ENCODE data around the gene TEF. TPM values are rescaled to one million over a fixed set of nuclear protein-coding genes. Genes with fewer than 3 reads are reported as not detected.
"Not testable (repeated sequence)": the region's sequence is repeated elsewhere in the genome, so short reads cannot be mapped to it uniquely, and the experiment has no call there.

The TEF gene
- polyA plus RNA-seq, 1 donor = 5.6 TPM

GRCh38 chr22:41401781-41402648, 20.3 kb downstream of the TEF start:
- Histone ChIP-seq H3K27me3 (ENCODE audit: control insufficient read depth, insufficient read depth, low read length) (no peaks in the 10 kb centered on the region), H3K27ac (ENCODE audit: low read length) (no peak overlapping the region), H3K36me3 (ENCODE audit: control insufficient read depth, insufficient read depth, low read length) (peaks cover 6% of the 10 kb centered on the region), H3K9me3 (ENCODE audit: control insufficient read depth, low read depth, low read length) (no peaks in the 10 kb centered on the region), H3K4me3 (ENCODE audit: low read length) (no peak overlapping the region), H3K4me1 (ENCODE audit: control insufficient read depth, insufficient read depth, low read length) (peaks cover 16% of the 10 kb centered on the region)
- DNase-seq = peak; percentile 39 to 40
- 80% methylated on average over 1 of the region's 16 CpGs for WGBS (ENCODE audit: insufficient coverage, low lambda C conversion rate)

- not testable (repeated sequence) for H3K4me3 ChIP-seq (ENCODE audit: low read length); H3K9me3 ChIP-seq (ENCODE audit: control insufficient read depth, low read depth, low read length); H3K36me3 ChIP-seq (ENCODE audit: control insufficient read depth, insufficient read depth, low read length); H3K4me1 ChIP-seq (ENCODE audit: control insufficient read depth, insufficient read depth, low read length); H3K27me3 ChIP-seq (ENCODE audit: control insufficient read depth, insufficient read depth, low read length); DNase-seq; H3K27ac ChIP-seq (ENCODE audit: low read length)
- WGBS (ENCODE audit: insufficient coverage, low lambda C conversion rate) = no CpG with 5 or more reads among the region's 14 CpGs
These were observed 21.1 kb downstream of the TEF start for GRCh38 chr22:41402851-41403250.

GRCh38 chr22:41403532-41404318, 22.0 kb downstream of the TEF start:
- no CpG with 5 or more reads among the region's 18 CpGs for WGBS (ENCODE audit: insufficient coverage, low lambda C conversion rate)
- Histone ChIP-seq H3K9me3 (ENCODE audit: control insufficient read depth, low read depth, low read length) (no peaks in the 10 kb centered on the region), H3K4me3 (ENCODE audit: low read length) (no peak overlapping the region), H3K27me3 (ENCODE audit: control insufficient read depth, insufficient read depth, low read length) (no peaks in the 10 kb centered on the region), H3K36me3 (ENCODE audit: control insufficient read depth, insufficient read depth, low read length) (no peaks in the 10 kb centered on the region), H3K4me1 (ENCODE audit: control insufficient read depth, insufficient read depth, low read length) (peaks cover 10% of the 10 kb centered on the region), H3K27ac (ENCODE audit: low read length) (no peak overlapping the region)
- DNase-seq = peak; percentile 77 to 86

- no peak for DNase-seq
- Histone ChIP-seq H3K9me3 (ENCODE audit: control insufficient read depth, low read depth, low read length) (no peaks in the 10 kb centered on the region), H3K27me3 (ENCODE audit: control insufficient read depth, insufficient read depth, low read length) (no peaks in the 10 kb centered on the region), H3K27ac (ENCODE audit: low read length) (no peak overlapping the region), H3K4me1 (ENCODE audit: control insufficient read depth, insufficient read depth, low read length) (peaks cover 10% of the 10 kb centered on the region), H3K36me3 (ENCODE audit: control insufficient read depth, insufficient read depth, low read length) (no peaks in the 10 kb centered on the region), H3K4me3 (ENCODE audit: low read length) (no peak overlapping the region)
- no CpG with 5 or more reads among the region's 8 CpGs for whole genome bisulfite sequencing (ENCODE audit: insufficient coverage, low lambda C conversion rate)
These were observed 23.8 kb downstream of the TEF start for GRCh38 chr22:41405588-41405987.

- H3K27me3 ChIP-seq (ENCODE audit: control insufficient read depth, insufficient read depth, low read length) = no peaks in the 10 kb centered on the region
- no peak overlapping the region for H3K4me3 ChIP-seq (ENCODE audit: low read length)
- DNase-seq = no peak
- no peaks in the 10 kb centered on the region for H3K36me3 ChIP-seq (ENCODE audit: control insufficient read depth, insufficient read depth, low read length)
- peaks cover 10% of the 10 kb centered on the region for H3K4me1 ChIP-seq (ENCODE audit: control insufficient read depth, insufficient read depth, low read length)
- no peak overlapping the region for H3K27ac ChIP-seq (ENCODE audit: low read length)
- no peaks in the 10 kb centered on the region for H3K9me3 ChIP-seq (ENCODE audit: control insufficient read depth, low read depth, low read length)
These were observed 24.7 kb downstream of the TEF start for GRCh38 chr22:41406410-41406809.

- Histone ChIP-seq H3K27me3 (ENCODE audit: control insufficient read depth, insufficient read depth, low read length) (no peaks in the 10 kb centered on the region), H3K4me3 (ENCODE audit: low read length) (no peak overlapping the region), H3K36me3 (ENCODE audit: control insufficient read depth, insufficient read depth, low read length) (no peaks in the 10 kb centered on the region), H3K27ac (ENCODE audit: low read length) (no peak overlapping the region), H3K4me1 (ENCODE audit: control insufficient read depth, insufficient read depth, low read length) (peaks cover 2% of the 10 kb centered on the region), H3K9me3 (ENCODE audit: control insufficient read depth, low read depth, low read length) (no peaks in the 10 kb centered on the region)
- DNase-seq = no peak
- WGBS (ENCODE audit: insufficient coverage, low lambda C conversion rate) = no CpG with 5 or more reads among the region's 3 CpGs
These were observed 25.7 kb downstream of the TEF start for GRCh38 chr22:41407433-41407832.

GRCh38 chr22:41408665-41409064, 26.9 kb downstream of the TEF start:
- Histone ChIP-seq H3K27ac (ENCODE audit: low read length) (no peak overlapping the region), H3K27me3 (ENCODE audit: control insufficient read depth, insufficient read depth, low read length) (no peaks in the 10 kb centered on the region), H3K9me3 (ENCODE audit: control insufficient read depth, low read depth, low read length) (no peaks in the 10 kb centered on the region), H3K4me3 (ENCODE audit: low read length) (no peak overlapping the region), H3K4me1 (ENCODE audit: control insufficient read depth, insufficient read depth, low read length) (peaks cover 5% of the 10 kb centered on the region), H3K36me3 (ENCODE audit: control insufficient read depth, insufficient read depth, low read length) (no peaks in the 10 kb centered on the region)
- DNase-seq = no peak
- no CpG with 5 or more reads among the region's 8 CpGs for WGBS (ENCODE audit: insufficient coverage, low lambda C conversion rate)

GRCh38 chr22:41410311-41410751, 28.6 kb downstream of the TEF start:
- Histone ChIP-seq H3K36me3 (ENCODE audit: control insufficient read depth, insufficient read depth, low read length) (no peaks in the 10 kb centered on the region), H3K9me3 (ENCODE audit: control insufficient read depth, low read depth, low read length) (no peaks in the 10 kb centered on the region), H3K27me3 (ENCODE audit: control insufficient read depth, insufficient read depth, low read length) (no peaks in the 10 kb centered on the region), H3K4me3 (ENCODE audit: low read length) (no peak overlapping the region), H3K27ac (ENCODE audit: low read length) (no peak overlapping the region), H3K4me1 (ENCODE audit: control insufficient read depth, insufficient read depth, low read length) (peaks cover 16% of the 10 kb centered on the region)
- DNase-seq = no peak
- WGBS (ENCODE audit: insufficient coverage, low lambda C conversion rate) = no CpG with 5 or more reads among the region's 7 CpGs

GRCh38 chr22:41411021-41411851, 29.5 kb downstream of the TEF start:
- peaks cover 19% of the 10 kb centered on the region for H3K4me1 ChIP-seq (ENCODE audit: control insufficient read depth, insufficient read depth, low read length)
- WGBS (ENCODE audit: insufficient coverage, low lambda C conversion rate) = no CpG with 5 or more reads among the region's 11 CpGs

GRCh38 chr22:41415554-41415953, 33.8 kb downstream of the TEF start:
- no peak overlapping the region for H3K4me3 ChIP-seq (ENCODE audit: low read length)
- H3K9me3 ChIP-seq (ENCODE audit: control insufficient read depth, low read depth, low read length) = no peaks in the 10 kb centered on the region
- no peak for DNase-seq
- H3K36me3 ChIP-seq (ENCODE audit: control insufficient read depth, insufficient read depth, low read length) = no peaks in the 10 kb centered on the region
- WGBS (ENCODE audit: insufficient coverage, low lambda C conversion rate) = no CpG with 5 or more reads among the region's 4 CpGs
- no peak overlapping the region for H3K27ac ChIP-seq (ENCODE audit: low read length)
- peaks cover 19% of the 10 kb centered on the region for H3K4me1 ChIP-seq (ENCODE audit: control insufficient read depth, insufficient read depth, low read length)
- H3K27me3 ChIP-seq (ENCODE audit: control insufficient read depth, insufficient read depth, low read length) = no peaks in the 10 kb centered on the region

More at GRCh38 chr22:41411021-41411851, 29.5 kb downstream of the TEF start:
- Histone ChIP-seq H3K27ac (ENCODE audit: low read length) (no peak overlapping the region), H3K36me3 (ENCODE audit: control insufficient read depth, insufficient read depth, low read length) (no peaks in the 10 kb centered on the region), H3K9me3 (ENCODE audit: control insufficient read depth, low read depth, low read length) (no peaks in the 10 kb centered on the region), H3K4me3 (ENCODE audit: low read length) (no peak overlapping the region), H3K27me3 (ENCODE audit: control insufficient read depth, insufficient read depth, low read length) (no peaks in the 10 kb centered on the region)
- no peak for DNase-seq

All from large intestine (tissue), 3 donors.